Erythroblast (primary cell): ENCODE measurements around the gene CRACDL.

Experiments used
- DNase-seq, 2 experiments: peaks; one replicate each; lab custom pipeline; 2025; lab: John Stamatoyannopoulos, UW
- GATA1 ChIP-seq: IDR thresholded peaks from 2 replicates; pipeline ENCODE4 v1.6.1; 2011; ENCODE audit warnings: low read depth, mild to moderate bottlenecking, control low read depth, low read length, moderate library complexity
- POLR2A ChIP-seq: IDR thresholded peaks from 2 replicates; pipeline ENCODE4 v1.6.1; 2011; ENCODE audit warnings: mild to moderate bottlenecking, low read length

The CRACDL gene

GRCh38 chr2:98896416-98896815 lies 39.6 kb downstream of the CRACDL start:
- TF ChIP-seq GATA1 = no peak
- TF ChIP-seq POLR2A = no peak
- no peak for DNase-seq

- DNase-seq = no peak
- no peak for TF ChIP-seq GATA1
- TF ChIP-seq POLR2A = no peak
Observed at GRCh38 chr2:98895901-98896300, 40.1 kb downstream of the CRACDL start.

GRCh38 chr2:98895221-98895620 lies 40.8 kb downstream of the CRACDL start:
- no peak for DNase-seq

GRCh38 chr2:98894331-98895000 lies 41.6 kb downstream of the CRACDL start:
- no peak for DNase-seq
- TF ChIP-seq POLR2A (no peak), GATA1 (no peak)

More at GRCh38 chr2:98895221-98895620, 40.8 kb downstream of the CRACDL start:
- TF ChIP-seq POLR2A (no peak), GATA1 (no peak)

- no peak for DNase-seq
- no peak for TF ChIP-seq GATA1
Observed at GRCh38 chr2:98893911-98894321, 42.1 kb downstream of the CRACDL start.

GRCh38 chr2:98892871-98893270 lies 43.2 kb downstream of the CRACDL start:
- no peak for DNase-seq
- TF ChIP-seq POLR2A = no peak
- TF ChIP-seq GATA1 = no peak

GRCh38 chr2:98891591-98891990 lies 44.4 kb downstream of the CRACDL start:
- no peak for DNase-seq

GRCh38 chr2:98886066-98886554 lies 49.9 kb downstream of the CRACDL start:
- DNase-seq = no peak
- TF ChIP-seq GATA1 = no peak
- no peak for TF ChIP-seq POLR2A

More at GRCh38 chr2:98891591-98891990, 44.4 kb downstream of the CRACDL start:
- no peak for TF ChIP-seq GATA1

GRCh38 chr2:98884658-98885057 lies 51.4 kb downstream of the CRACDL start:
- TF ChIP-seq POLR2A = no peak
- TF ChIP-seq GATA1 = no peak
- no peak for DNase-seq

GRCh38 chr2:98883780-98884211 lies 52.2 kb downstream of the CRACDL start:
- no peak for DNase-seq
- TF ChIP-seq GATA1 = no peak
- TF ChIP-seq POLR2A = no peak

GRCh38 chr2:98882971-98883779 lies 52.9 kb downstream of the CRACDL start:
- no peak for TF ChIP-seq POLR2A
- no peak for TF ChIP-seq GATA1
- DNase-seq = no peak

- TF ChIP-seq POLR2A = no peak
- no peak for TF ChIP-seq GATA1
- DNase-seq = no peak
Observed at GRCh38 chr2:98882368-98882767, 53.7 kb downstream of the CRACDL start.

GRCh38 chr2:98881153-98881650 lies 54.8 kb downstream of the CRACDL start:
- TF ChIP-seq POLR2A = no peak
- TF ChIP-seq GATA1 = no peak
- DNase-seq = no peak
